ENCODE results near the gene ROS1. TPM values are rescaled to one million over a fixed set of nuclear protein-coding genes. Genes with fewer than 3 reads are reported as not detected.

The ROS1 gene
- total RNA-seq, 1 donor from 2014 or later = 0.14 TPM

- Mint-ChIP-seq H3K9me3 (ENCODE audit: low read depth) (no peaks in the 10 kb centered on the region), H3K27me3 (no peaks in the 10 kb centered on the region), H3K4me3 (ENCODE audit: low read depth) (no peak overlapping the region), H3K36me3 (ENCODE audit: insufficient read depth) (peaks cover 1% of the 10 kb centered on the region), H3K4me1 (ENCODE audit: low read depth) (no peaks in the 10 kb centered on the region), H3K27ac (no peak overlapping the region)
- no peak for DNase-seq (ENCODE audit: low spot score, unreplicated experiment)
- TF ChIP-seq, protein P1, sequence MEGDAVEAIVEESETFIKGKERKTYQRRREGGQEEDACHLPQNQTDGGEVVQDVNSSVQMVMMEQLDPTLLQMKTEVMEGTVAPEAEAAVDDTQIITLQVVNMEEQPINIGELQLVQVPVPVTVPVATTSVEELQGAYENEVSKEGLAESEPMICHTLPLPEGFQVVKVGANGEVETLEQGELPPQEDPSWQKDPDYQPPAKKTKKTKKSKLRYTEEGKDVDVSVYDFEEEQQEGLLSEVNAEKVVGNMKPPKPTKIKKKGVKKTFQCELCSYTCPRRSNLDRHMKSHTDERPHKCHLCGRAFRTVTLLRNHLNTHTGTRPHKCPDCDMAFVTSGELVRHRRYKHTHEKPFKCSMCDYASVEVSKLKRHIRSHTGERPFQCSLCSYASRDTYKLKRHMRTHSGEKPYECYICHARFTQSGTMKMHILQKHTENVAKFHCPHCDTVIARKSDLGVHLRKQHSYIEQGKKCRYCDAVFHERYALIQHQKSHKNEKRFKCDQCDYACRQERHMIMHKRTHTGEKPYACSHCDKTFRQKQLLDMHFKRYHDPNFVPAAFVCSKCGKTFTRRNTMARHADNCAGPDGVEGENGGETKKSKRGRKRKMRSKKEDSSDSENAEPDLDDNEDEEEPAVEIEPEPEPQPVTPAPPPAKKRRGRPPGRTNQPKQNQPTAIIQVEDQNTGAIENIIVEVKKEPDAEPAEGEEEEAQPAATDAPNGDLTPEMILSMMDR (IDR thresholded peaks at IDR 0.05; ENCODE audit: unreplicated experiment) = no peak
These were observed 66.2 kb downstream of the ROS1 start for GRCh38 chr6:117359581-117359980.

DNA sequence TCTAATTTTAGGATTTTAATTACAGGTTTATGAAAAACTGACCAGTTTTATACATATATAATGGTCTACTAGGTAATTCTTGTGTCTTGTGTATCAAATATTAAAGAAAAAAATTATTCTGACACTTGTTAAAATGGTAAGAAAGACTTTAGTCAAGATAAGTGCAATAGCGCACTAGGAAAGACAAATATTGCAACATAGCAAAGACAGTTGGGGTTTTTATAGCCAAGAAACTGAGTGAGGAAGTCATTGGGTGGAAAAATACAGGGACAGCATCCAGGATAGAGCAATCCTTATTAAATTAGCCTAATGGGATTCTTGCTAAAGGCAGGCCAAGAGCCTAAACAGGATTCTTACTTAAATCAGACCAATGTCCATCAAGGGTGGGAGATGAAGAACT is 71.1 kb downstream of the ROS1 start:
- peaks cover 27% of the 10 kb centered on the region for H3K4me1 Mint-ChIP-seq (ENCODE audit: low read depth)
- H3K36me3 Mint-ChIP-seq (ENCODE audit: insufficient read depth) = peaks cover 1% of the 10 kb centered on the region
- H3K4me3 Mint-ChIP-seq (ENCODE audit: low read depth) = no peak overlapping the region
- TF ChIP-seq, protein P1 (IDR thresholded peaks at IDR 0.05; ENCODE audit: unreplicated experiment) = no peak
- H3K27ac Mint-ChIP-seq = no peak overlapping the region
- DNase-seq (ENCODE audit: low spot score, unreplicated experiment) = no peak
- H3K27me3 Mint-ChIP-seq = no peaks in the 10 kb centered on the region
- H3K9me3 Mint-ChIP-seq (ENCODE audit: low read depth) = no peaks in the 10 kb centered on the region

GRCh38 chr6:117352466-117353081 is 73.2 kb downstream of the ROS1 start:
- DNase-seq (ENCODE audit: low spot score, unreplicated experiment) = no peak
- peaks cover 1% of the 10 kb centered on the region for H3K36me3 Mint-ChIP-seq (ENCODE audit: insufficient read depth)
- TF ChIP-seq, protein P1 (IDR thresholded peaks at IDR 0.05; ENCODE audit: unreplicated experiment) = peak; percentile 71
- peak overlapping the region; percentile 66 for H3K4me3 Mint-ChIP-seq (ENCODE audit: low read depth)
- no peaks in the 10 kb centered on the region for H3K27me3 Mint-ChIP-seq
- peak overlapping the region; percentile 97 for H3K27ac Mint-ChIP-seq
- H3K4me1 Mint-ChIP-seq (ENCODE audit: low read depth) = peaks cover 37% of the 10 kb centered on the region
- H3K9me3 Mint-ChIP-seq (ENCODE audit: low read depth) = no peaks in the 10 kb centered on the region

DNA sequence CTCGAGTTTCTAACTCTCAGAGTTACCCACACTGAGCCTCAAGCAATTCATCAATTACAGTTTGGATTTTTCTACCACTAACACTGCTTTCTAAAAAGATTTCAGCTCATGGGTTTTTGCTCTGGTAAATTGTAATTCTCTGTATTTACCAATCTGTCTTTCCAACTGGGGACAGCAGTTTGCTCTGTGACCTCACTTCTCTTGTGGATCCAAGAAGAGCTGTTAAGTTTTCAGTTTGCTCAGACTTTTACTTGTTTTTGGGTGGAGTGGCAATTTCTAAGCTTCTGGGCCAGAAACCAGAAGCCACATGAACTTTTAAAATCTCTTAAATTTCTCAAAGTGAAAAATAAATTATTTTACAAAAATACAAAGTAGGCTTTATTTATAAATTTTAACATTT is 74.2 kb downstream of the ROS1 start:
- peak overlapping the region; percentile 86 for H3K27ac Mint-ChIP-seq
- H3K9me3 Mint-ChIP-seq (ENCODE audit: low read depth) = no peaks in the 10 kb centered on the region
- TF ChIP-seq, protein P1 (IDR thresholded peaks at IDR 0.05; ENCODE audit: unreplicated experiment) = no peak
- H3K36me3 Mint-ChIP-seq (ENCODE audit: insufficient read depth) = peaks cover 1% of the 10 kb centered on the region
- no peak overlapping the region for H3K4me3 Mint-ChIP-seq (ENCODE audit: low read depth)
- peaks cover 41% of the 10 kb centered on the region for H3K4me1 Mint-ChIP-seq (ENCODE audit: low read depth)
- H3K27me3 Mint-ChIP-seq = no peaks in the 10 kb centered on the region
- DNase-seq (ENCODE audit: low spot score, unreplicated experiment) = no peak

DNA sequence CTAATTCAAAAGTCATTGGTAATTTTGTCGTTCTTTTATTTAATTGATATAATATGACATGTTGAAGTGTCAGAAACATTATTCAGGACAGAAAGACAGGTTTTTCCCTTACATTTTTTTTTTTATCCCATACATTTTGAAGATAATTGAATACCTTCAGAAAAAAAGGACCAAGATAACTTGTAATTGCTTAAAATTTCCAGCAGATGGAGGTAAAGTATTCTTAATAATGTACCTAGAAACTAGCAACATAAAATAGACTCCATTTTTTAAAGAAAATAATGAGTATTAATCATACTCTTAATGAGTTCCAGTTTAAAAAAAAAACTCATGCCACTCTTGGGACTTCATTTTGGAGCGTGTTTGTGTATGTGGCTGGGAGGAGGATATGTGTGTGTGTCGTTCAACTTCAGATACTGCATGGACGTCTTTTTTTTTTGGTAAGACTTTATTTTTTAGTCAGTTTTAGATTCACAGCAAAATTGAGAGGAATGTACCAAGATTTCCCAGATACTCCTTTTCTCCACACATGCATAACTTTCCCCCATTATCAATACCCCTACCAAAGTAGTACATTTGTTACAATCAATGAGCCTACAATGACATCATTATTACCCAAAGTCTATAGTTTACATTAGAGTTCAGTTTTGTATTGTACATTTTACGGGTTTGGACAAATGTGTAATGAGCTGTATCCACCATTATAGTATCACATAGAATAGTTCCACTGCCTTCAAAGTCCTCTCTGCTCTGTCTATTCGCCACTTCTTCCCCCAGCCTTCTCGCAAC is 79.4 kb downstream of the ROS1 start:
- Mint-ChIP-seq H3K27ac (no peak overlapping the region), H3K9me3 (ENCODE audit: low read depth) (no peaks in the 10 kb centered on the region), H3K4me1 (ENCODE audit: low read depth) (peaks cover 34% of the 10 kb centered on the region), H3K36me3 (ENCODE audit: insufficient read depth) (no peaks in the 10 kb centered on the region), H3K27me3 (no peaks in the 10 kb centered on the region), H3K4me3 (ENCODE audit: low read depth) (no peak overlapping the region)
- TF ChIP-seq, protein P1 (IDR thresholded peaks at IDR 0.05; ENCODE audit: unreplicated experiment) = peak; percentile 70
- no peak for DNase-seq (ENCODE audit: low spot score, unreplicated experiment)
